HFF-Myc (cell line): ENCODE results near the gene PNPLA2.
A peak's percentile ranks its signal among the peaks of the same experiment; 100 is the strongest.

ENCODE experiments used
- DNase-seq: peaks from one replicate; pipeline ENCODE4 v3.0.0-alpha.2; 2011; ENCODE audit warnings: low read depth; ENCODE audit errors: extremely low read depth
- H3K4me3 ChIP-seq: replicated peaks from 2 replicates; pipeline ENCODE4 v1.5.1; 2011; ENCODE audit warnings: low read depth, mild to moderate bottlenecking, control low read depth, low read length
- TF ChIP-seq, protein P1 (sequence below): IDR thresholded peaks from 2 replicates; pipeline ENCODE4 v1.5.1; 2012; ENCODE audit warnings: mild to moderate bottlenecking, low read depth, low read length, control low read depth; ENCODE audit errors: missing control alignments

PNPLA2 gene

DNA sequence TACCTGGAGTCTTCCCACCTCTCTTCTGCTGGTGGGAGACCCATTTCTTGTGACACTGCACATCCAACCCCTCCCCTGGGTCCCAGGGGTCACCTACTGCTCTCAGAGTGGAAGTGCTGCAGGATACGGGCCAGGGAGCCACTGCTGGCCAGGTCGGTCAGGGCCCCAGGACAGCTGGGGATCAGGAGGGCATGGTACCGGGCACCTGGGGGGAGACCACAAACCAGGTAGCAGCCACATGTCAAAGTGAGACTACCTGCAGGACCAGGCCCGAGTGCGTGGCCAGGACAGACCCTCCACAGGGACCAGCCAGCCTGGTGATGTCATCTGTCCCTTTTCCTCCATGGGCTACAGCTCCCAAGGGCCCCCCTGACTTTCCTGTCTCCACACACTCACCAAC lies 45.3 kb upstream of the PNPLA2 start:
- no peak for DNase-seq
- TF ChIP-seq, protein P1, sequence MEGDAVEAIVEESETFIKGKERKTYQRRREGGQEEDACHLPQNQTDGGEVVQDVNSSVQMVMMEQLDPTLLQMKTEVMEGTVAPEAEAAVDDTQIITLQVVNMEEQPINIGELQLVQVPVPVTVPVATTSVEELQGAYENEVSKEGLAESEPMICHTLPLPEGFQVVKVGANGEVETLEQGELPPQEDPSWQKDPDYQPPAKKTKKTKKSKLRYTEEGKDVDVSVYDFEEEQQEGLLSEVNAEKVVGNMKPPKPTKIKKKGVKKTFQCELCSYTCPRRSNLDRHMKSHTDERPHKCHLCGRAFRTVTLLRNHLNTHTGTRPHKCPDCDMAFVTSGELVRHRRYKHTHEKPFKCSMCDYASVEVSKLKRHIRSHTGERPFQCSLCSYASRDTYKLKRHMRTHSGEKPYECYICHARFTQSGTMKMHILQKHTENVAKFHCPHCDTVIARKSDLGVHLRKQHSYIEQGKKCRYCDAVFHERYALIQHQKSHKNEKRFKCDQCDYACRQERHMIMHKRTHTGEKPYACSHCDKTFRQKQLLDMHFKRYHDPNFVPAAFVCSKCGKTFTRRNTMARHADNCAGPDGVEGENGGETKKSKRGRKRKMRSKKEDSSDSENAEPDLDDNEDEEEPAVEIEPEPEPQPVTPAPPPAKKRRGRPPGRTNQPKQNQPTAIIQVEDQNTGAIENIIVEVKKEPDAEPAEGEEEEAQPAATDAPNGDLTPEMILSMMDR = no peak
- H3K4me3 ChIP-seq = no peak overlapping the region

DNA sequence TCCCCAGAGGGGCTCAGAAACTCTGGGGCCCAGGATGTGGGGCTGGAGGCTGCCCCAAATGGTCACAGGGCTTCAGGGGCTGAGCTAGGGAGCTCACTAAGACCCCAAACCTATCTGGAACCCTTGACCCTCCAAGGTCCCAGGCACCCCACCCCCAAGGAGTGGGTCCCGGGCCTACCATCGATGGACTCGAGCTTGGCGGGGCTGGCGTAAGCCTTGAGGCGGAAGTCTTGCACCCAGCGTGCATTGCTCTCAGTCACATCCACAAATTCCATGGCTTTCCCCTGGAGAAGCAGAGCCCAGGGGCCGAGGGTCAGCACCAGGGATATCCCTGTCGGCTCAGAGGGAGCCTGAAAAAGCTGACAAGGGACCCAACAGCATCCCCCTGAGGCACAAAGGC lies 44.9 kb upstream of the PNPLA2 start:
- DNase-seq = no peak
- H3K4me3 ChIP-seq = no peak overlapping the region
- TF ChIP-seq, protein P1 = no peak

DNA sequence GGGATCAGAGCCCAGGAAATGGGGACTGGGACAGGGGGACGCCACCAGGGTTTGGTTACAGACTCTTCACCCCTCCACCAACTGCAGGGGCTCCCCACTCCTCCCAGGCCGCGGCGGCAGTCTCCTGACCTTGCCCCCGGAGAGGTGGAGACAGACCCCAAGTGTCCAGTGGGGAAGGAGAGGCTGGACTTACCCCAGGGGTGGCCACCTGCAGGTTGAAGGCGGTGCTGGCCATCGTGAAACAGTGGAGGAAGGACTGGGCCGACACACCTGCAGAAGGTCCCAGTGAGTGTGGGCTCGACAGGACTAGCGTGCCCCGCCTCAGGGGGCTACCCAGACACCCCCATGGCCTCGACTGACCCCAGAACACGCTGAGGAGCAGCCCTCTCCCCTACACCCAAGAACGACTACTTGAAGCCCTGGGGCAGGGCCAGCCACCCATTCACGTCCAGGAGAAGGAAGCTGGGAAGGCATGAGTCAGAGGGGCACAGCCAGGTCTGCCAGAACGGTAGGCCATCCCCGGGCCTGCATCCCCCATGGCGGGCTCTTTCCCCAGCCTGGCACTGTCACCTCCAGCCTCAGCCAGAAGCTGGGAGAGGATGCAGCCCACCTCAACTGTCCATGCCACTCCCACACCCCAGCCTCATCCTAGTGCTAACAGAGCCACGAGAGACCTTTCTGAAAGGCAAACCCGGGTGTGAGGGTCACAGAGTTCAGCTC lies 43.7 kb upstream of the PNPLA2 start:
- no peak for DNase-seq
- peak overlapping the region; percentile 97 for H3K4me3 ChIP-seq
- TF ChIP-seq, protein P1 = no peak

DNA sequence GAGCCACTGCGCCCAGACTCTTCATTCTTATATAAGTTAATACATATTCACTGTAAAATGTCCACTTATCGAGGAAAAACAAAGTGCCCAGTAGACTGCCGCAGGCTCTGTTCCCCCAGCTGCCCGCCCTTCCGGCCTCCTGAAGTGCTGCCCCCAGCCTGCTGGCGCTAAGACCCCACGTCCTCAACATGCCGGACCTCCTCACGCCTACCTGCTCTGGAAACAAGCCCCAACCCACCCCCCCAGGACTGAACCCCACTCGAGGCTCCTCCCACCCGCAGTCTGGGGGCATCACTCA lies 42.5 kb upstream of the PNPLA2 start:
- H3K4me3 ChIP-seq = peak overlapping the region; percentile 97
- TF ChIP-seq, protein P1 = no peak
- no peak for DNase-seq

DNA sequence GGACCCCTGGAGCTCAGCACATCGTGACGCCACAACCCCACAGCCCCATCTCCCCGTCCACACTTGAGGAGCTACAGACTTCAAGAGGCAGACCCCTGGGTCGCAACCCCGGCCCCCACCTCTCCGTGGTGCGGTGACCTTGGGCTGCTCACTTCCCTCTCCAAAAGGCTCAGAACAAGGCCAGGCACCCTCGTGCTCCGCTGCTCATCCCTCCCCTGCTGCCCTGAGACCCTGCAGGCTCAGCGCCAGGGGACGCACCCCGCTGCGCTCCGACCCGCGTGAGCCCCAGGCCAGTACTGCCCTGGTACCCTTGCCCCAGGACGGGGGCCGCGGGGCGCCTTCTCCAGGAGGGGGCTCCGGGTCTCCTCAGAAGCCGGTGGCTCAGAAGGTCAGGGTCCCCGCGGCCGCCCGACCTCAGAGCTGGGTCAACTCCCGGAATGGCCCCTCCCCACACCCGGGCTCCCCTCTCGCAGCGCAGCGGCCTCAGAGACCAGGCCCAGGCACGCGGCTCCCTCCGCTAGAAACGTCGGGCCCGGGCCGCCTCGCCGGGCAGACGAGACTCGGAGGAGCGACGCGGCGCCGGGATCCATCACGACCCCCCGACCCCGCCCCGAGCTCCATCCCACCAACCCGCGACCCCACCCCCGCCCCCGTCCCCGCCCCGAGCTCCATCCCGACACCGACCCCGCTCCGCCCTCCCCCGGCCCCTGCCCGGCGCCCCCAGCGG lies 42.0 kb upstream of the PNPLA2 start:
- DNase-seq = no peak
- H3K4me3 ChIP-seq = peak overlapping the region; percentile 97
- TF ChIP-seq, protein P1 = no peak

DNA sequence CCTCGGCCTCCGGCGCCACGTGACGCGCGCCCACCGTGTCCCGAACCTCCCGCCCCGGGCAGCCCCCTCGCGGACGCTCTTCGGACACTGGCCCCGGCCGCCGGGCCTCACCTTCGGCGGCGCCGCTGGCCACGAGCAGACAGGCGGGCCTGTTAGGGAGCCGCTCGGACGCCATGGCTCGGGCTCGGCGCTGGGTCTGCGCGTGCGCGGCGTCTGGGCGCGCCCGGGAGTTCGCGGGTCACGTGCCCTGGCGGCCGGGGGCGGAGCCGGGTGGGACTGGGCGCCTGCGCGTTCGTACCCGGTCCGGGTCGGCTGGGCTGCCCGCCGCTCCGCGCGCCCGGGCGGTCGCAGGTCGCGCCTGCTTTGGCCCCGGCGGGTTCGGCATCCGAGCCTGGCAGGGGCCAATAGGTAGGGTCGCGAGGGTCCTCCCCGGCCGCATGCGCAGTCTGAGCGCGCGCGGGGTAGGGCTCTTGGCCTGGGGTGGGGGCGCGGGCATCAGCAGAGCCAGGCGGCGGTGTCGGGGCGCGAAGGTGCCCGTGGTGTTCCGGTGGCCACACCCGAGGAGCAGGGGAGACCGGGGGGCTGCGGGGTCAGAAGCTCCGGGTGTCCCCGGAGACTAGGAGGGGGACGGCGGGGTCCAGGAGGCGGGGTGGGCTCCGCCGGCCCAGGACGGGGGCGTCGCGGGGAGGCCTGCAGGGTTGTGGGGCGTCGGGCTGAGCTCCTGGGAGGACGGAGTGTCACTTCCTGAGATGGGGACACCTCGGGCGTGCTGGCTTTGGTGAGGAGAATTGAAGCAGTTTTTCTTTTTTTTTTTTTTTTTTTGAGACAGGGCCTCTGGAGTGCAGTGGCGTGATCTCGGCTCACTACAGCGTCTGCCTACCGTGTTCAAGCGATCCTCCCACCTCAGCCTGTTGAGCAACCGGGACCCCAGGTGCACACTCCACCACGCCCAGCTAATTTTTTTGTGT lies 41.1 kb upstream of the PNPLA2 start, which contains the start of gene GATD1:
TSS of gene GATD1 (minus strand) at position 200 of the 968 bp plus-strand sequence. CDS start at position 175, 25 bp downstream.
- no peak for DNase-seq
- TF ChIP-seq, protein P1 = no peak
- peak within 1 kb of the TSS; percentile 97 for H3K4me3 ChIP-seq
